GM08714 (cell line): ENCODE results near the gene YPEL5.

Experiments used
- H3K4me3 ChIP-seq: fragments of 200-500 bp; sonication (Bioruptor generic); 2 replicates; pipeline ENCODE4 v1.5.1; 2014; ENCODE audit warnings: mild to moderate bottlenecking, low read length, inconsistent platforms
- ZNF274 ChIP-seq: IDR thresholded peaks from 2 replicates; pipeline ENCODE4 v1.6.1; 2012; ENCODE audit warnings: mild to moderate bottlenecking, low read depth, low read length

The YPEL5 gene

DNA sequence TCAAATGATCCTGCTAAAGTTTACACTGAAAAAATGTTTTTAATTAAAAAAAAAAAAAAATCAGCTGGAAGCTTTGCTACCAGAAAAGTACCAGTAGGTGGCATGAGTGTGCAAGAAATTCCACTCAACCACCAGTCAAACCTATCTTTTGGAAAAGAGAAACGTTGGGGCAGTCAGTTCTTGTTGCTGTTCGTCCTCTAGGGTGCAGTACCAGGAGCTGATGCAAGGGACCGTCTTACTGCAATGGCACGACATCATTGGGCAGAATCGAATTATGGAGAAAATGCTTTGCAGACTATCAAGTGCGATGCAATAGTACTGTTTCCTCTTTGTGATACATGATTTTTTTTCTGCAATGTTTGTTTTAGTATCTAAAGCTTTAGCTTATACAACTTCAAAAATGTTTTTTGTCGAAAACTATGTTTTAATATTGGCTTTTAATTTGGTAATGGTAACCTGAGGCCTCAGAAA lies 18.3 kb downstream of the YPEL5 start:
- no peak for TF ChIP-seq ZNF274
- H3K4me3 ChIP-seq: no peak overlapping the region

GRCh38 chr2:30165617-30166016 lies 18.8 kb downstream of the YPEL5 start:
- TF ChIP-seq ZNF274: no peak

GRCh38 chr2:30172627-30173026 lies 25.8 kb downstream of the YPEL5 start:
- no peak for TF ChIP-seq ZNF274
- H3K4me3 ChIP-seq: no peak overlapping the region

More at GRCh38 chr2:30165617-30166016, 18.8 kb downstream of the YPEL5 start:
- H3K4me3 ChIP-seq: no peak overlapping the region

GRCh38 chr2:30177440-30177839 lies 30.6 kb downstream of the YPEL5 start:
- TF ChIP-seq ZNF274: no peak
- H3K4me3 ChIP-seq: no peak overlapping the region

DNA sequence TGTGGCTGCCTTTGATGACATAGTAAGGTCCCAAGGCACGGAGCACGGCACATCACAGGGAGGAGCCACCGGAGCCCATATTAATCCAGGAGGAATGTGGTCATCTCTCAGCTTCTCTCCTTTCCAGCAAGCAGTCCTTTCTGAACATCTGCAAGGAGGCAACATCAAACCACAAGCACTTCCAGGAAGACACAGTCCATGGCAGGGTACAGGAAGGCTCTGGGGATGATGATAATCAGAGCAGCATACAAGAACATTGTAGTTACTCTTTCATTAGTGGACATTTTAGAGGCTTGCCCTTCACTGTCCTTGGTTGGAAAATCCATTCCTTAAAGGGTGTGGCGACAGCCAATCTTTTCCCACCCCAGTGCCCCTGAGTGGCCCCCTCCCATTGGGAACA lies 31.1 kb downstream of the YPEL5 start:
- no peak for TF ChIP-seq ZNF274

DNA sequence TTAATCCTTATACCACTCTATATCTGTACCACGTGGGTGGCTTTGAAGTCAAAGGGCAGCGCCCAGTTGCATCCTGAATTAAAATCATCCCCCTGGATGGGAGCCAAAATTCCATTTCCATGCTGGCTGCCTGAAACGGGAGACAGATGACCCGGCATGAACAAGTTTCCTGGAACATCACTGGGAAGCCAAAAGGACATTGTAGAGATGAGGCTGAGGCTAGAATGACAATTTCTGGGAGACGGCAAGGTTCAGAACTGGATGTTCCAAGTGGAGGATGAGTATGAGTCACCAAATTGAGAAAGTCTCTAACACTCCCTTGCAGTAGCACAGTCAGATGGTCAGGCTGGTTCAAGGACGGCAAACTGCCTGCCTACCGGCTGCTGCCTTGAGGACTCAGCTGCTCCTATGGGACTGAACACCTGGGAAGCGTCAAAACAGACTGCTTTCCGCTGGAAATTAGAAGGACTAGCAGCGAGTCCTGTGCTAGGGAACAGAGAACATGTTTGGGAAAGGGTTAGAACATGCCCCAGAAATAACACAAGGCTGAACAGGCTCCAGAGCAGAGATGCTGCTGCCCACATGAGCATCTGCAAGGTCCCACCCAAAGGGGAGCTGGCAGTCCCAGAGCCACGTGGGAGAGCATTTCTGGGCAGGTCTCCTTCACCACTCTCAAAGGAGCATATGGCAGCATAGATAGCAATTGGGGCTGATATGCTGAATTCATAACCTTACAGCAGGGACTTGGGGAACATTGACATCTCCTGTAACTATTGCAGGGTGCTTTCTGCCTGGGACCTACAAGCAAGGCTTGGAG lies 32.0 kb downstream of the YPEL5 start:
- no peak overlapping the region for H3K4me3 ChIP-seq
- no peak for TF ChIP-seq ZNF274

More for the DNA sequence above, 31.1 kb downstream of the YPEL5 start:
- H3K4me3 ChIP-seq: no peak overlapping the region

GRCh38 chr2:30179536-30179935 lies 32.7 kb downstream of the YPEL5 start:
- no peak overlapping the region for H3K4me3 ChIP-seq
- TF ChIP-seq ZNF274: no peak

GRCh38 chr2:30180226-30180625 lies 33.4 kb downstream of the YPEL5 start:
- no peak overlapping the region for H3K4me3 ChIP-seq
- TF ChIP-seq ZNF274: no peak

DNA sequence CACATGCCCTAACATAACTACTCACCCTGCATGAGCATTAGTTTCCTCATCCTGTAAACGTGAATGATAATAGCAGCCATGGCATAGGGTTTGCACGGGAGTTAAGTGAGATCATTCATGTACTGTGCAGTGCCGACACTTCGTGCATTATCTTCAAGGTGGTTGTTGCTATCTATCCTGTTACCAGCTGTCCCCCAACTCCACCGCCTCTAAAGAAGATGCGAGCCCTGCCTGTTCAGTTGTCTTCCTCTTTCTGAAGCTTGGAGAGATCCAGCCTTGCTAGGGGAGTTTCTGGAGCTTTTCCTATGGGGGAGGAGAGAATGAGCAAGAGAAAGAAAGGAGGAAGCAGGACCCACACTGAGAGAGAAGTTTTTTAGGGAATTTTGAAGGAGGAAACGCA lies 34.4 kb downstream of the YPEL5 start:
- no peak for TF ChIP-seq ZNF274
- H3K4me3 ChIP-seq: no peak overlapping the region

- H3K4me3 ChIP-seq: no peak overlapping the region
- no peak for TF ChIP-seq ZNF274
These were observed 37.2 kb downstream of the YPEL5 start for GRCh38 chr2:30184035-30184434.

DNA sequence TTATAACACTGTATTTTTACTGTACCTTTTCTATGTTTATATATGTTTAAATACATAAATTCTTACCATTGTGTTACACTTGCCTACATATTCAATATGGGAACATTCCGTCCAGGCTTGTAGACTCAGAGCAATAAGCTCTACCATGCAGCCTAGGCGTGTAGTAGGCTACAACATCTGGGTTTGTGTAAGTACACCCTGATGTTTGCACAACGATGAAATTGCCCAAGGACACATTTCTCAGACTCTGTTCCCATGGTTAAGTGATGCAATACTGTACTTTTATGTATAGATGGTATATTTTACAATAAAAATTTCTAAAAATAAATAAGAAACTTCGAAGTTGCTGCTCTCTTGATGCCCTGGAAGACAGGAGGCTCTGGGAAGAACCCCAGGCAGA lies 38.4 kb downstream of the YPEL5 start:
- no peak overlapping the region for H3K4me3 ChIP-seq
- no peak for TF ChIP-seq ZNF274

GRCh38 chr2:30188292-30188691 lies 41.5 kb downstream of the YPEL5 start:
- TF ChIP-seq ZNF274: no peak
- H3K4me3 ChIP-seq: no peak overlapping the region

DNA sequence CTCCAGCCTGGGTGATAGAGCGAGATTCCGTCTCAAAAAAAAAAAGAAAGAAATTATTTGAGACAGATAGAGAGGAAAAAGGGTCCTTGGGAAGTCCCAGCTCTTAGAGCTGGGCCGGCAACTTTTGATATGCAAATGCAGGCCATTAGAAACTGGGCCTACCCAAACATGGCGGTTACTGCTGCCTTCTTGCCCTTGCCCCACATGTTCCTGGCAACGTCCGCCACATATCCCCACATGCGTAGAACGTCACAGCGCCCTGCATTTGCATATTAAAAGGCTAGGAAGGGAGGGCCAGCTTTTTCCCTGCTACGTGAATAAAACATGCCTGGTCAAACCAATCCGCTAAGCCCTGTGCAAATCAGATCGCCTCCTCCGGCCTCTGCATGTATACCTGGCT lies 43.8 kb downstream of the YPEL5 start:
- no peak overlapping the region for H3K4me3 ChIP-seq
- TF ChIP-seq ZNF274: no peak

DNA sequence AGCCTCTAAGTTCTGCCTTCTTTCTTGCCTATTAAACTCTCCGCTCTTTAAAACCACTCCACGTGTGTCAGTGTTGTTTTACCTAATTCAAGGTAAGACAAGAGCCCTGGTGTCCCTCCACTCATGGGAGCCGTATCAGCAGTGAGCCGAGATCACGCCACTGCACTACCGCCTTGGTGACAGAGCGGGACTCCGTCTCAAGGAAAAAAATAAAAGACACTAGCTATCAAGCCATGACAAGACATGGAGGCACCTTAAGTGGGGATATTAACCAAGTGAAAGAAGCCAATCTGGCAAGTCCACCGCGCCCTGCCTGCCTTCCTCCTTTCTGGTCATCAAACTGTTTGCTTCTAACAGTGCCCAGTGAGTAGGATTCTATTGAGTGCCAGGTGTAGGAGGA lies 44.3 kb downstream of the YPEL5 start:
- H3K4me3 ChIP-seq: no peak overlapping the region
- TF ChIP-seq ZNF274: no peak

- no peak for TF ChIP-seq ZNF274
- no peak overlapping the region for H3K4me3 ChIP-seq
These were observed 45.0 kb downstream of the YPEL5 start for GRCh38 chr2:30191819-30192271.
